HepG2 (cell line): Measurements from ENCODE around the gene GJB1. TPM values are rescaled to one million over a fixed set of nuclear protein-coding genes. Genes with fewer than 3 reads are reported as not detected.

ENCODE experiments used
- ATAC-seq: fragments of 200-7000 bp; cut with Tn5 transposase; 3 replicates; pipeline ENCODE4 v1.9.1; 2020; ENCODE audit warnings: mild to moderate bottlenecking, moderate library complexity
- BruUV-seq: library from RNA; stranded (reverse); fragments of 400-500 nt; replicated peaks from 2 replicates; lab custom pipeline; 2021; lab: Mats Ljungman, UMichigan
- CTCF ChIA-PET: fragments of 300-600 bp; formaldehyde crosslinking; extraction: SDS; loops from one replicate; lab custom pipeline; 2021; ENCODE audit warnings: low total read pairs, inconsistent platforms, low intra/inter-chr PET ratio; lab: Yijun Ruan, JAX
- POLR2A ChIA-PET: fragments of 350-600 bp; sonication (Branson Sonifier 250); formaldehyde crosslinking; loops from one replicate; lab custom pipeline; 2020; ENCODE audit warnings: antibody characterized with exemption, inconsistent platforms; lab: Yijun Ruan, JAX
- DNase-seq: peaks from one replicate; pipeline ENCODE4 v3.0.0-alpha.2; 2015; ENCODE audit warnings: low spot score
- FAIRE-seq: peaks from 3 replicates; lab custom pipeline; 2011; peaks lifted over from hg19 to GRCh38; lab: Jason Lieb, UNC
- H2AFZ ChIP-seq: one replicate; pipeline ENCODE4 v1.6.1; 2011; ENCODE audit warnings: low read length, inconsistent platforms
- H3K27ac ChIP-seq: fragments of 300-600 bp; 3 replicates; pipeline ENCODE4 v1.8.0; 2011; ENCODE audit warnings: mixed run types, mild to moderate bottlenecking, mixed read lengths, low read length, inconsistent platforms; ENCODE audit not compliant: insufficient read depth; ENCODE audit errors: extremely low read length
- H3K27me3 ChIP-seq, 2 experiments: fragments of 200-600 bp in 1 of 2; 2 replicates in 1 of 2; 3 replicates in 1 of 2; pipeline versions ENCODE4 v1.6.0 to v1.8.0; 2011; ENCODE audit warnings: low read length in 2 of 2, mild to moderate bottlenecking in 2 of 2, moderate library complexity in 2 of 2, inconsistent platforms in 1 of 2; ENCODE audit not compliant: insufficient read depth in 2 of 2, control insufficient read depth in 1 of 2
- H3K36me3 ChIP-seq, 2 experiments: fragments of 200-600 bp in 1 of 2; replicated peaks in 1 of 2; 2 replicates in 1 of 2; 3 replicates in 1 of 2; pipeline versions ENCODE4 v1.5.1 to v1.8.0; 2011; ENCODE audit warnings: low read length in 2 of 2, inconsistent platforms in 1 of 2; ENCODE audit not compliant: insufficient read depth in 2 of 2, control insufficient read depth in 1 of 2
- H3K4me1 ChIP-seq: 2 replicates; pipeline ENCODE4 v1.5.1; 2012; ENCODE audit warnings: low read length, inconsistent platforms; ENCODE audit not compliant: insufficient read depth
- H3K4me2 ChIP-seq: 2 replicates; pipeline ENCODE4 v1.6.0; 2011; ENCODE audit warnings: low read depth, low read length, inconsistent platforms
- H3K4me3 ChIP-seq, 3 experiments: fragments of 200-600 bp in 1 of 3; sonication (generic), shearing (Covaris generic) in 1 of 3; replicated peaks in 1 of 3; 2 replicates each; pipeline ENCODE4 v1.5.1; 2011 to 2016; ENCODE audit warnings: low read length in 3 of 3, inconsistent platforms in 2 of 3, low read depth in 2 of 3, mild to moderate bottlenecking in 2 of 3, control low read depth in 1 of 3, mixed read lengths in 1 of 3; ENCODE audit not compliant: insufficient read depth in 1 of 3
- H3K79me2 ChIP-seq: one replicate; pipeline ENCODE4 v1.6.1; 2011; ENCODE audit warnings: low read length, inconsistent platforms; ENCODE audit not compliant: insufficient read depth
- H3K9ac ChIP-seq: 2 replicates; pipeline ENCODE4 v1.6.0; 2011; ENCODE audit warnings: mild to moderate bottlenecking, low read depth, low read length, inconsistent platforms; ENCODE audit not compliant: insufficient read depth
- H3K9me3 ChIP-seq: 2 replicates; pipeline ENCODE4 v1.5.1; 2012; ENCODE audit warnings: mild to moderate bottlenecking, low read length
- H4K20me1 ChIP-seq: 2 replicates; pipeline ENCODE4 v1.6.0; 2011; ENCODE audit warnings: inconsistent platforms, mild to moderate bottlenecking, low read length, moderate library complexity; ENCODE audit not compliant: insufficient read depth
- ARID2 ChIP-seq: sonication (generic); formaldehyde crosslinking; IDR thresholded peaks from 2 replicates; pipeline ENCODE4 v1.8.1; 2022; ENCODE audit warnings: mild to moderate bottlenecking, missing genetic modification reagents, borderline replicate concordance
- CEBPG ChIP-seq: IDR thresholded peaks from 2 replicates; pipeline ENCODE4 v1.6.1; 2016
- GTF2F1 ChIP-seq: fragments of 150-350 bp; IDR thresholded peaks from 2 replicates; pipeline ENCODE4 v1.6.1; 2014; ENCODE audit warnings: low read length
- GTF3A ChIP-seq: sonication (generic); formaldehyde crosslinking; conservative IDR thresholded peaks from 2 replicates; pipeline ENCODE4 v1.4.0; 2020; ENCODE audit warnings: mild to moderate bottlenecking, missing genetic modification reagents
- HMGA1 ChIP-seq: sonication (generic); formaldehyde crosslinking; conservative IDR thresholded peaks from 2 replicates; pipeline ENCODE4 v1.4.0; 2020; ENCODE audit warnings: missing genetic modification reagents
- KAT2B ChIP-seq: fragments of 150-350 bp; IDR thresholded peaks from 2 replicates; pipeline ENCODE4 v1.6.1; 2014; ENCODE audit warnings: low read depth, low read length, borderline replicate concordance
- NFIB ChIP-seq: sonication (generic); formaldehyde crosslinking; IDR thresholded peaks from 2 replicates; pipeline ENCODE4 v1.9.0; 2021; ENCODE audit warnings: missing genetic modification reagents, mild to moderate bottlenecking, borderline replicate concordance
- PRDM10 ChIP-seq: sonication (generic); formaldehyde crosslinking; IDR thresholded peaks from 2 replicates; pipeline ENCODE4 v1.4.0; 2020; ENCODE audit warnings: low read depth, missing genetic modification reagents
- RFXANK ChIP-seq: IDR thresholded peaks from 2 replicates; pipeline ENCODE4 v1.6.1; 2016
- RORA ChIP-seq: sonication (generic); formaldehyde crosslinking; IDR thresholded peaks from 2 replicates; pipeline ENCODE4 v1.5.0; 2020; ENCODE audit warnings: mild to moderate bottlenecking, missing genetic modification reagents, moderate library complexity
- SALL2 ChIP-seq: sonication (generic); formaldehyde crosslinking; IDR thresholded peaks from 2 replicates; pipeline ENCODE4 v1.8.1; 2023; ENCODE audit warnings: mild to moderate bottlenecking, missing genetic modification reagents, inconsistent platforms
- SP1 ChIP-seq, 2 experiments: fragments of 450-650 bp in 1 of 2; sonication (generic) in 1 of 2; formaldehyde crosslinking in 1 of 2; IDR thresholded peaks; 2 replicates each; pipeline versions ENCODE4 v1.4.0 to v1.6.1; 2016 to 2020; ENCODE audit warnings: missing genetic modification reagents in 1 of 2
- ZEB1 ChIP-seq: IDR thresholded peaks from 2 replicates; pipeline ENCODE4 v1.6.1; 2012; ENCODE audit warnings: mild to moderate bottlenecking, low read depth, inconsistent platforms; ENCODE audit not compliant: insufficient replicate concordance
- ZNF101 ChIP-seq: sonication (generic); formaldehyde crosslinking; IDR thresholded peaks from 2 replicates; pipeline ENCODE4 v1.4.0; 2020; ENCODE audit warnings: mild to moderate bottlenecking, low read depth, missing genetic modification reagents, borderline replicate concordance
- ZNF790 ChIP-seq: sonication (generic); formaldehyde crosslinking; IDR thresholded peaks from 2 replicates; pipeline ENCODE4 v1.8.0; 2022; ENCODE audit warnings: missing genetic modification reagents, mild to moderate bottlenecking, borderline replicate concordance
- WGBS: methylation state at CpG from one replicate; pipeline ENCODE4 v1.1.6; 2017; ENCODE audit warnings: low lambda C conversion rate; 5-methylcytosine and 5-hydroxymethylcytosine counted together
- in situ Hi-C: cut with HindIII; loops from 2 replicates; pipeline ENCODE4 v1.10.0; 2017; ENCODE audit warnings: low pct_unique_long_range_greater_than_20kb; ENCODE audit not compliant: extremely low pct_ligation_motif_present
- intact Hi-C: fragments of 100-400 bp; cut with micrococcal nuclease; formaldehyde crosslinking; loops from one replicate; pipeline ENCODE4 v1.10.0; 2022; ENCODE audit not compliant: unreplicated experiment
- polyA plus RNA-seq, 8 experiments: library from polyadenylated mRNA; depleted of rRNA in 3 of 8; stranded (reverse) in 7 of 8; unstranded in 1 of 8; fragments of >200 nt; fragmentation: Illumina TruSeq in 4 of 8; extraction: Trizol in 4 of 8; gene quantifications; 2 replicates each; pipeline versions ENCODE4 v1.2.1 to v1.2.3, GENCODE V29; 2011 to 2016; ENCODE audit warnings: low read depth in 4 of 8, missing spikeins in 1 of 8, mixed read lengths in 1 of 8; ENCODE audit not compliant: insufficient read depth in 1 of 8
- total RNA-seq, 5 experiments: library from RNA; depleted of rRNA; stranded (reverse); fragments of >200 nt; fragmentation: Illumina TruSeq; extraction: Trizol; gene quantifications; 2 replicates each; pipeline ENCODE4 v1.2.3, GENCODE V29; 2016; ENCODE audit warnings: low read depth in 1 of 5
- TF ChIP-seq, protein P1 (sequence below): sonication (generic); formaldehyde crosslinking; IDR thresholded peaks from 2 replicates; pipeline ENCODE4 v1.8.0; 2022; ENCODE audit warnings: mild to moderate bottlenecking, missing genetic modification reagents
- TF ChIP-seq, protein P2 (sequence below): sonication (generic); formaldehyde crosslinking; IDR thresholded peaks from 2 replicates; pipeline ENCODE4 v1.4.0; 2020; ENCODE audit warnings: missing genetic modification reagents

The GJB1 gene
- total and polyA plus RNA-seq, 2 of the 13 experiments (the other 11 are each of a cell fraction or from before 2014, with no cell fraction given): 111 to 161 TPM

- H4K20me1 ChIP-seq: no peaks in the 10 kb centered on the region
- no peak overlapping the region for H2AFZ ChIP-seq
- H3K27me3 ChIP-seq: no peaks in the 10 kb centered on the region
- no peak for FAIRE-seq
- no peak overlapping the region for H3K4me2 ChIP-seq
- no peaks in the 10 kb centered on the region for H3K9me3 ChIP-seq
- 28% methylated on average over 3 of the region's 3 CpGs for WGBS
- H3K27ac ChIP-seq: no peak overlapping the region
- in situ Hi-C loops: loop anchor here (10.0 kb wide), 1 partner anchor 183 kb away; no protein-coding TSS in a partner anchor
- ATAC-seq: no peak
- no peak overlapping the region for H3K9ac ChIP-seq
- H3K4me1 ChIP-seq: peaks cover 54% of the 10 kb centered on the region
- POLR2A ChIA-PET: interaction anchor here (1.1 kb wide), 1 partner anchor 188 kb away, joined by 3 read pairs; the partner anchor contains the start of gene TAF1
- TF ChIP-seq RFXANK (CRISPR knock-in tag) (no peak), ZNF790 (CRISPR knock-in tag) (no peak), HMGA1 (CRISPR knock-in tag) (no peak), SP1 (IDR thresholded peaks at IDR 0.05) (no peak), SP1 (CRISPR knock-in tag; IDR thresholded peaks at IDR 0.05) (no peak), CEBPG (no peak), GTF2F1 (no peak), PRDM10 (no peak), ARID2 (CRISPR knock-in tag) (no peak), GTF3A (no peak), ZEB1 (no peak), NFIB (no peak), ZNF101 (CRISPR knock-in tag) (no peak), KAT2B (no peak), SALL2 (CRISPR knock-in tag) (no peak), RORA (CRISPR knock-in tag) (no peak)
- TF ChIP-seq, protein P1, sequence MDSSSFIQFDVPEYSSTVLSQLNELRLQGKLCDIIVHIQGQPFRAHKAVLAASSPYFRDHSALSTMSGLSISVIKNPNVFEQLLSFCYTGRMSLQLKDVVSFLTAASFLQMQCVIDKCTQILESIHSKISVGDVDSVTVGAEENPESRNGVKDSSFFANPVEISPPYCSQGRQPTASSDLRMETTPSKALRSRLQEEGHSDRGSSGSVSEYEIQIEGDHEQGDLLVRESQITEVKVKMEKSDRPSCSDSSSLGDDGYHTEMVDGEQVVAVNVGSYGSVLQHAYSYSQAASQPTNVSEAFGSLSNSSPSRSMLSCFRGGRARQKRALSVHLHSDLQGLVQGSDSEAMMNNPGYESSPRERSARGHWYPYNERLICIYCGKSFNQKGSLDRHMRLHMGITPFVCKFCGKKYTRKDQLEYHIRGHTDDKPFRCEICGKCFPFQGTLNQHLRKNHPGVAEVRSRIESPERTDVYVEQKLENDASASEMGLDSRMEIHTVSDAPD: no peak
- TF ChIP-seq, protein P2, sequence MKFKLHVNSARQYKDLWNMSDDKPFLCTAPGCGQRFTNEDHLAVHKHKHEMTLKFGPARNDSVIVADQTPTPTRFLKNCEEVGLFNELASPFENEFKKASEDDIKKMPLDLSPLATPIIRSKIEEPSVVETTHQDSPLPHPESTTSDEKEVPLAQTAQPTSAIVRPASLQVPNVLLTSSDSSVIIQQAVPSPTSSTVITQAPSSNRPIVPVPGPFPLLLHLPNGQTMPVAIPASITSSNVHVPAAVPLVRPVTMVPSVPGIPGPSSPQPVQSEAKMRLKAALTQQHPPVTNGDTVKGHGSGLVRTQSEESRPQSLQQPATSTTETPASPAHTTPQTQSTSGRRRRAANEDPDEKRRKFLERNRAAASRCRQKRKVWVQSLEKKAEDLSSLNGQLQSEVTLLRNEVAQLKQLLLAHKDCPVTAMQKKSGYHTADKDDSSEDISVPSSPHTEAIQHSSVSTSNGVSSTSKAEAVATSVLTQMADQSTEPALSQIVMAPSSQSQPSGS (CRISPR knock-in tag): no peak
- no TSS peak for BruUV-seq
- no peaks in the 10 kb centered on the region for H3K36me3 ChIP-seq
- intact Hi-C loops: no loop called here
- CTCF ChIA-PET: no interaction called here
- no peak overlapping the region for H3K4me3 ChIP-seq
- peak; percentile 14 for DNase-seq
- H3K79me2 ChIP-seq: no peaks in the 10 kb centered on the region
These were observed 45.7 kb upstream of the GJB1 start for GRCh38 chrX:71177327-71177726.
